Astrocyte (in vitro differentiated cells and primary cell): Measurements from ENCODE around the gene SERTM1. TPM values are rescaled to one million over a fixed set of nuclear protein-coding genes. Genes with fewer than 3 reads are reported as not detected.
A peak's percentile ranks its signal among the peaks of the same experiment; 100 is the strongest.

Source experiments
- DNase-seq: peaks from one replicate; pipeline ENCODE4 v3.0.0-alpha.2; 2010; ENCODE audit warnings: low read depth
- FAIRE-seq: peaks from 2 replicates; lab custom pipeline; 2011; peaks lifted over from hg19 to GRCh38; lab: Jason Lieb, UNC
- H2AFZ ChIP-seq: 2 replicates; pipeline ENCODE4 v1.6.0; 2012; ENCODE audit warnings: low read depth, low read length, inconsistent platforms
- H3K27ac ChIP-seq: 2 replicates; pipeline ENCODE4 v1.5.1; 2011; ENCODE audit warnings: low read depth, low read length, inconsistent platforms
- H3K27me3 ChIP-seq: 2 replicates; pipeline ENCODE4 v1.6.0; 2011; ENCODE audit warnings: low read length, inconsistent platforms; ENCODE audit not compliant: insufficient read depth
- H3K36me3 ChIP-seq: 2 replicates; pipeline ENCODE4 v1.5.1; 2011; ENCODE audit warnings: low read length, inconsistent platforms; ENCODE audit not compliant: insufficient read depth
- H3K4me1 ChIP-seq: 2 replicates; pipeline ENCODE4 v1.5.1; 2011; ENCODE audit warnings: low read length, inconsistent platforms; ENCODE audit not compliant: insufficient read depth
- H3K4me2 ChIP-seq: 2 replicates; pipeline ENCODE4 v1.6.0; 2012; ENCODE audit warnings: low read length, inconsistent platforms
- H3K4me3 ChIP-seq: 2 replicates; pipeline ENCODE4 v1.5.1; 2011; ENCODE audit warnings: low read depth, mild to moderate bottlenecking, low read length, inconsistent platforms; ENCODE audit not compliant: insufficient read depth
- H3K79me2 ChIP-seq: 2 replicates; pipeline ENCODE4 v1.6.0; 2012; ENCODE audit warnings: mild to moderate bottlenecking, low read length, inconsistent platforms; ENCODE audit not compliant: insufficient read depth
- H3K9ac ChIP-seq: 2 replicates; pipeline ENCODE4 v1.6.0; 2012; ENCODE audit warnings: mild to moderate bottlenecking, low read length, inconsistent platforms
- H3K9me3 ChIP-seq: 2 replicates; pipeline ENCODE4 v1.5.1; 2012; ENCODE audit warnings: low read depth, mild to moderate bottlenecking, low read length, inconsistent platforms; ENCODE audit not compliant: insufficient read depth
- H4K20me1 ChIP-seq: 2 replicates; pipeline ENCODE4 v1.6.0; 2012; ENCODE audit warnings: low read length, inconsistent platforms; ENCODE audit not compliant: insufficient read depth
- H3K27ac Mint-ChIP-seq: one replicate; pipeline ENCODE4 v1.8.0; 2021; ENCODE audit warnings: mild to moderate bottlenecking, mixed read lengths; ENCODE audit not compliant: unreplicated experiment
- H3K27me3 Mint-ChIP-seq: one replicate; pipeline ENCODE4 v1.8.0; 2021; ENCODE audit warnings: low read depth, mixed read lengths; ENCODE audit not compliant: unreplicated experiment
- H3K36me3 Mint-ChIP-seq: one replicate; pipeline ENCODE4 v1.8.0; 2021; ENCODE audit warnings: low read depth, mixed read lengths; ENCODE audit not compliant: unreplicated experiment
- H3K4me1 Mint-ChIP-seq: one replicate; pipeline ENCODE4 v1.8.0; 2021; ENCODE audit warnings: low read depth, mixed read lengths; ENCODE audit not compliant: unreplicated experiment
- H3K4me3 Mint-ChIP-seq: one replicate; pipeline ENCODE4 v1.8.0; 2021; ENCODE audit warnings: mild to moderate bottlenecking, moderate library complexity, mixed read lengths; ENCODE audit not compliant: unreplicated experiment
- H3K9me3 Mint-ChIP-seq: one replicate; pipeline ENCODE4 v1.8.0; 2021; ENCODE audit warnings: mild to moderate bottlenecking, mixed read lengths; ENCODE audit not compliant: unreplicated experiment
- EZH2 ChIP-seq: IDR thresholded peaks from 2 replicates; pipeline ENCODE4 v1.6.1; 2012; ENCODE audit warnings: mild to moderate bottlenecking, low read length, inconsistent platforms; ENCODE audit not compliant: insufficient read depth
- total RNA-seq: library from RNA; stranded (reverse); gene quantifications from 2 replicates; pipeline ENCODE4 v1.2.1, GENCODE V29; 2021
- TF ChIP-seq, protein P1 (sequence below): IDR thresholded peaks from 2 replicates; pipeline ENCODE4 v1.5.1; 2011; ENCODE audit warnings: low read depth, mild to moderate bottlenecking, inconsistent platforms, low read length, moderate library complexity; ENCODE audit not compliant: insufficient read depth

Gene SERTM1
- total RNA-seq, 1 donor from 2014 or later: 0.34 TPM

DNA sequence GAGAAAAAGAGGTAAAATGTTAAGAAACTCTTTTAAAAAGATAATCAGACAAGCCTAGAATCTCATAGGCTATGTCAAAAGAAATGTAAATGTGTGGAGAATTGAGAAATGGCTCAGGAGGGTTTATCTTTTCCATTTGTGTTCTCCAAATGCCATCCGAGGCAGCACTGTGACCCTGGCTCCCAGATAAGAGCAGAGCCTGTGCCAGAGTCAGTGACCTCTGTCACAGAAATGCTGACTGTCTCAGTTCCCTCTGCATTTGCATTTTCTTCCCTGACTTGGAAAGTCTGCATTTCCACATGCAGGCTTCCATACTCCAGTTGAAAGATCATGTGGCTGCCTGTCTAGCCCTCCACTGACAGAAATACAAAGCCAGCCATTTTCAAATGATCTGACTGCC lies 42.0 kb downstream of the SERTM1 start:
- no peak overlapping the region for H3K4me3 Mint-ChIP-seq
- Histone ChIP-seq H3K4me2 (no peak overlapping the region), H3K9me3 (no peaks in the 10 kb centered on the region), H2AFZ (no peak overlapping the region), H3K27ac (no peak overlapping the region), H3K27me3 (no peaks in the 10 kb centered on the region), H3K4me3 (no peak overlapping the region), H3K9ac (no peak overlapping the region), H3K36me3 (no peaks in the 10 kb centered on the region), H3K4me1 (peaks cover 19% of the 10 kb centered on the region), H4K20me1 (no peaks in the 10 kb centered on the region), H3K79me2 (no peaks in the 10 kb centered on the region)
- H3K36me3 Mint-ChIP-seq: peaks cover 3% of the 10 kb centered on the region
- no peak for FAIRE-seq
- peaks cover 45% of the 10 kb centered on the region for H3K4me1 Mint-ChIP-seq
- no peak for TF ChIP-seq EZH2
- TF ChIP-seq, protein P1, sequence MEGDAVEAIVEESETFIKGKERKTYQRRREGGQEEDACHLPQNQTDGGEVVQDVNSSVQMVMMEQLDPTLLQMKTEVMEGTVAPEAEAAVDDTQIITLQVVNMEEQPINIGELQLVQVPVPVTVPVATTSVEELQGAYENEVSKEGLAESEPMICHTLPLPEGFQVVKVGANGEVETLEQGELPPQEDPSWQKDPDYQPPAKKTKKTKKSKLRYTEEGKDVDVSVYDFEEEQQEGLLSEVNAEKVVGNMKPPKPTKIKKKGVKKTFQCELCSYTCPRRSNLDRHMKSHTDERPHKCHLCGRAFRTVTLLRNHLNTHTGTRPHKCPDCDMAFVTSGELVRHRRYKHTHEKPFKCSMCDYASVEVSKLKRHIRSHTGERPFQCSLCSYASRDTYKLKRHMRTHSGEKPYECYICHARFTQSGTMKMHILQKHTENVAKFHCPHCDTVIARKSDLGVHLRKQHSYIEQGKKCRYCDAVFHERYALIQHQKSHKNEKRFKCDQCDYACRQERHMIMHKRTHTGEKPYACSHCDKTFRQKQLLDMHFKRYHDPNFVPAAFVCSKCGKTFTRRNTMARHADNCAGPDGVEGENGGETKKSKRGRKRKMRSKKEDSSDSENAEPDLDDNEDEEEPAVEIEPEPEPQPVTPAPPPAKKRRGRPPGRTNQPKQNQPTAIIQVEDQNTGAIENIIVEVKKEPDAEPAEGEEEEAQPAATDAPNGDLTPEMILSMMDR: no peak
- no peaks in the 10 kb centered on the region for H3K9me3 Mint-ChIP-seq
- no peak for DNase-seq
- H3K27me3 Mint-ChIP-seq: no peaks in the 10 kb centered on the region
- H3K27ac Mint-ChIP-seq: no peak overlapping the region

DNA sequence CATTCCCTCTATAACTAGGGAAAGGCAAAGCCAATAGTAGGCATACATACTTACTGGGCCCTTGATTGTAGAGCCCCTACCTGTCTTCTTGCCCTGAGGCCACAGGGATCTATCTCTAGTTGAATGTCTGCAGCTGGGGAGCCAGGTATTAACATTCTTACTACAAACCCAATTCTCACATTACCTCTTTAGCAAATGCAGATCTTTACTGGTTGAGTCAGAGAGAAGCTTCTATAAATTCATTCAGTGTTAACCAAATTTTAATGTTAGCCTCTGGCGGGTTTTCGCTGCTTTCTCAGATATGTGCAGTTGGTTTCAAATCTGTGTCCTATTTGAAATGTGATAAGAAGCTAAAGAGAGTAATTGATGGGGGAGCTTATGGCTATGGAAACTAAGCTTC lies 43.2 kb downstream of the SERTM1 start:
- Histone ChIP-seq H3K4me2 (no peak overlapping the region), H3K9ac (no peak overlapping the region), H3K27me3 (no peaks in the 10 kb centered on the region), H3K27ac (no peak overlapping the region), H3K4me3 (no peak overlapping the region), H4K20me1 (no peaks in the 10 kb centered on the region), H3K79me2 (no peaks in the 10 kb centered on the region), H3K36me3 (no peaks in the 10 kb centered on the region), H3K9me3 (no peaks in the 10 kb centered on the region), H2AFZ (no peak overlapping the region), H3K4me1 (peaks cover 19% of the 10 kb centered on the region)
- Mint-ChIP-seq H3K36me3 (peaks cover 3% of the 10 kb centered on the region), H3K27me3 (no peaks in the 10 kb centered on the region), H3K27ac (no peak overlapping the region), H3K9me3 (no peaks in the 10 kb centered on the region), H3K4me1 (peaks cover 41% of the 10 kb centered on the region), H3K4me3 (no peak overlapping the region)
- FAIRE-seq (no peak), DNase-seq (no peak)
- TF ChIP-seq EZH2: no peak
- TF ChIP-seq, protein P1: no peak

DNA sequence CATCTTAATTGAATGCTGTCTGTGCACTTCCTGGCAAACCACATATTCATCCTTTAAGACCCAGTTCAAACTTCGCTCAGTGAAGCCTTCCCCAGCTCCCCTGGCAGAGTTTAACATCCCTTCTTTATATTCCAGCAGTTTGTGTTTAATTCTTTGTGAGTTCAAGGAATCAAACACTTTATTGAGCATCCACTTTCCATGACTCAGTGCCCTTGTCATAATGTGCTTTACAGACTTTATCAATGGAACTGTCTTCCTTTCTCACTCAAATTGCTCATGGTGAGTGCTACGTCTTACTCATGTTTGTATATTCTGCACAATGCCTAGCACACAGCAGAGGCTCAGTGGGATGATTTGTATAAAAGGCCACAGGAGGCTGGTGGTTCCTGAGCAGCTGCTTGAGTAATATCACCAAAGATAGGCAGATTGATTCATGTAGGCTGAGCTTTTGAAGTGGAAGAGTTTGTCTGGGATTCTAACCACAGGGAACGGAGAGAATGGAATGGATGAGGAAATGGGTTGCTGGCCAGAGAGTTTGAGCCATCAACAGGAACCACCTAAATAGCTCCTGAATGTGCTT lies 44.2 kb downstream of the SERTM1 start:
- no peaks in the 10 kb centered on the region for H3K27me3 ChIP-seq
- no peak overlapping the region for H3K9ac ChIP-seq
- no peaks in the 10 kb centered on the region for H3K9me3 ChIP-seq
- Mint-ChIP-seq H3K9me3 (no peaks in the 10 kb centered on the region), H3K27ac (peak overlapping the region; percentile 50), H3K4me1 (peaks cover 34% of the 10 kb centered on the region), H3K4me3 (no peak overlapping the region), H3K27me3 (no peaks in the 10 kb centered on the region), H3K36me3 (peaks cover 3% of the 10 kb centered on the region)
- H2AFZ ChIP-seq: peak overlapping the region; percentile 31
- peaks cover 14% of the 10 kb centered on the region for H3K4me1 ChIP-seq
- peak; percentile 91 for DNase-seq
- H3K36me3 ChIP-seq: no peaks in the 10 kb centered on the region
- TF ChIP-seq, protein P1: no peak
- TF ChIP-seq EZH2: no peak
- no peaks in the 10 kb centered on the region for H3K79me2 ChIP-seq
- peak overlapping the region; percentile 61 for H3K4me2 ChIP-seq
- peak; percentile 43 for FAIRE-seq
- peak overlapping the region; percentile 13 for H3K27ac ChIP-seq
- no peak overlapping the region for H3K4me3 ChIP-seq
- H4K20me1 ChIP-seq: no peaks in the 10 kb centered on the region
